GM23338 (cell line): ENCODE results near the gene CNIH3. TPM values are rescaled to one million over a fixed set of nuclear protein-coding genes. Genes with fewer than 3 reads are reported as not detected.

Experiments
- ATAC-seq: fragments of 200-7000 bp; cut with Tn5 transposase; 3 replicates; pipeline ENCODE4 v1.9.1; 2020
- DNase-seq: peaks from one replicate; pipeline ENCODE4 v3.0.0-alpha.2; 2015; ENCODE audit warnings: low spot score
- H2AFZ ChIP-seq: fragments of 200-600 bp; sonication (generic); 2 replicates; pipeline ENCODE4 v1.8.0; 2016; ENCODE audit warnings: antibody characterized with exemption, mild to moderate bottlenecking, moderate library complexity
- H3F3A ChIP-seq: fragments of 200-600 bp; sonication (generic); replicated peaks from 2 replicates; pipeline ENCODE4 v1.8.0; 2017; ENCODE audit warnings: antibody characterized with exemption, mixed run types, low read depth
- H3K27ac ChIP-seq: fragments of 200-600 bp; sonication (generic); 2 replicates; pipeline ENCODE4 v1.6.1; 2016; ENCODE audit warnings: low read depth
- H3K27me3 ChIP-seq: fragments of 200-600 bp; sonication (generic); 2 replicates; pipeline ENCODE4 v1.8.0; 2016; ENCODE audit warnings: mild to moderate bottlenecking, mixed run types, moderate library complexity; ENCODE audit not compliant: insufficient read depth
- H3K36me3 ChIP-seq: fragments of 200-600 bp; sonication (generic); 2 replicates; pipeline ENCODE4 v1.8.0; 2016; ENCODE audit warnings: mild to moderate bottlenecking; ENCODE audit not compliant: insufficient read depth
- H3K4me1 ChIP-seq: fragments of 200-600 bp; sonication (generic); 2 replicates; pipeline ENCODE4 v1.8.0; 2016; ENCODE audit warnings: mild to moderate bottlenecking, moderate library complexity; ENCODE audit not compliant: insufficient read depth
- H3K4me2 ChIP-seq: fragments of 200-600 bp; sonication (generic); 2 replicates; pipeline ENCODE4 v1.7.1; 2017; ENCODE audit warnings: mixed run types
- H3K4me3 ChIP-seq: fragments of 200-600 bp; sonication (generic); 2 replicates; pipeline ENCODE4 v1.6.1; 2016; ENCODE audit warnings: mixed run types
- H3K79me2 ChIP-seq: fragments of 200-600 bp; sonication (generic); replicated peaks from 2 replicates; pipeline ENCODE4 v1.8.0; 2017; ENCODE audit warnings: mild to moderate bottlenecking; ENCODE audit not compliant: insufficient read depth
- H3K9me2 ChIP-seq: fragments of 200-600 bp; sonication (generic); 2 replicates; pipeline ENCODE4 v1.8.0; 2017; ENCODE audit not compliant: insufficient read depth
- H4K20me1 ChIP-seq: fragments of 200-600 bp; sonication (generic); replicated peaks from 2 replicates; pipeline ENCODE4 v1.8.0; 2017; ENCODE audit warnings: mild to moderate bottlenecking; ENCODE audit not compliant: insufficient read depth
- H3K27ac Mint-ChIP-seq: 2 replicates; pipeline ENCODE4 v1.8.0; 2020; ENCODE audit warnings: inconsistent platforms, mild to moderate bottlenecking, moderate library complexity, mixed read lengths
- H3K27me3 Mint-ChIP-seq: 3 replicates; pipeline ENCODE4 v1.8.0; 2022; ENCODE audit warnings: low read depth, mild to moderate bottlenecking, moderate library complexity, mixed read lengths, inconsistent platforms; ENCODE audit not compliant: insufficient read depth, poor library complexity
- H3K36me3 Mint-ChIP-seq: 3 replicates; pipeline ENCODE4 v1.8.0; 2021; ENCODE audit warnings: low read depth, mild to moderate bottlenecking, inconsistent platforms, moderate library complexity, mixed read lengths
- H3K4me1 Mint-ChIP-seq: 3 replicates; pipeline ENCODE4 v1.8.0; 2020; ENCODE audit warnings: mild to moderate bottlenecking, inconsistent platforms, mixed read lengths
- H3K4me3 Mint-ChIP-seq: 3 replicates; pipeline ENCODE4 v1.8.0; 2021; ENCODE audit warnings: moderate library complexity, mild to moderate bottlenecking, inconsistent platforms, mixed read lengths
- H3K9me3 Mint-ChIP-seq: 3 replicates; pipeline ENCODE4 v1.8.0; 2020; ENCODE audit warnings: moderate library complexity, mild to moderate bottlenecking, inconsistent platforms, mixed read lengths
- EZH2 ChIP-seq: fragments of 200-600 bp; sonication (generic); IDR thresholded peaks from one replicate; pipeline ENCODE4 v1.8.0; 2017; ENCODE audit warnings: antibody characterized with exemption, mild to moderate bottlenecking, low read depth; ENCODE audit not compliant: unreplicated experiment
- EZH2phosphoT487 ChIP-seq: fragments of 200-600 bp; sonication (generic); IDR thresholded peaks from one replicate; pipeline ENCODE4 v1.8.1; 2018; ENCODE audit warnings: antibody characterized with exemption; ENCODE audit not compliant: unreplicated experiment
- NANOG ChIP-seq: IDR thresholded peaks from 2 replicates; pipeline ENCODE4 v1.6.1; 2016; ENCODE audit warnings: antibody characterized with exemption, borderline replicate concordance
- POLR2AphosphoS5 ChIP-seq: IDR thresholded peaks from 2 replicates; pipeline ENCODE4 v1.6.1; 2016; ENCODE audit warnings: antibody characterized with exemption, low read depth
- STAT1 ChIP-seq: IDR thresholded peaks from one replicate; pipeline ENCODE4 v1.6.1; 2016; ENCODE audit warnings: antibody characterized with exemption; ENCODE audit not compliant: unreplicated experiment
- ZNF114 ChIP-seq: fragments of 250-450 bp; sonication (Bioruptor Pico); IDR thresholded peaks from 2 replicates; pipeline ENCODE4 v1.5.0; 2020; ENCODE audit warnings: mild to moderate bottlenecking, moderate library complexity
- ZNF331 ChIP-seq: fragments of 250-450 bp; sonication (Bioruptor Pico); IDR thresholded peaks from 2 replicates; pipeline ENCODE4 v1.5.0; 2020; ENCODE audit warnings: low read depth, mild to moderate bottlenecking, moderate library complexity
- polyA plus RNA-seq: library from polyadenylated mRNA; unstranded; fragments of >200 nt; fragmentation: Nextera tagmentation; extraction: Ambion mirVana; gene quantifications from 2 replicates; pipeline ENCODE4 v1.2.1, GENCODE V29; 2016
- total RNA-seq: library from RNA; depleted of rRNA; stranded (reverse); fragments of >200 nt; shearing (Covaris generic); gene quantifications from 2 replicates; pipeline ENCODE4 v1.2.3, GENCODE V29; 2014
- TF ChIP-seq, protein P1 (sequence below): IDR thresholded peaks from one replicate; pipeline ENCODE4 v1.6.1; 2018; ENCODE audit warnings: antibody characterized with exemption; ENCODE audit not compliant: unreplicated experiment
- TF ChIP-seq, protein P2 (sequence below): fragments of 250-450 bp; sonication (Bioruptor Pico); IDR thresholded peaks from 2 replicates; pipeline ENCODE4 v1.5.0; 2020; ENCODE audit warnings: mild to moderate bottlenecking, moderate library complexity

Gene CNIH3
- total and polyA plus RNA-seq, 2 experiments from 2014 or later = 3.6 to 5.1 TPM

DNA sequence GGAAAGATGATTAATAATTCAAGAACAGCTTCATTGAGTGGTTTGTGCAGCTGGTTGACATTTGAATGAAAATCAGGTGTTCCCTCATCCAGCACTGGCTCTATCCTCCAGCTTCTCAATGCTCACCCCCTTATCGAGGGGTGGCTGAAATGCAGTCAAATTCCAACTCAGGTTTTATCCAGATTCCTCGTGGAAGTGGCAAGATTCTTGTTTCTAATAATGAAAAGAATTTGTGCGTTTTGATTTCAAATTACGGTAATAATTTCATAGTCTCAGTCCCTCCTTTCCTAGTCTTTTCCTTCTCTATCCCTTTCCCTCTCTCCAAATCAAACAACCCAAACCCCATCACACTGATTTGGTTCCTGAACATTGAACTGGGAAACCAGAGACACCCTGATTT, 3.1 kb downstream of the CNIH3 start (continued):
- TF ChIP-seq, protein P1, sequence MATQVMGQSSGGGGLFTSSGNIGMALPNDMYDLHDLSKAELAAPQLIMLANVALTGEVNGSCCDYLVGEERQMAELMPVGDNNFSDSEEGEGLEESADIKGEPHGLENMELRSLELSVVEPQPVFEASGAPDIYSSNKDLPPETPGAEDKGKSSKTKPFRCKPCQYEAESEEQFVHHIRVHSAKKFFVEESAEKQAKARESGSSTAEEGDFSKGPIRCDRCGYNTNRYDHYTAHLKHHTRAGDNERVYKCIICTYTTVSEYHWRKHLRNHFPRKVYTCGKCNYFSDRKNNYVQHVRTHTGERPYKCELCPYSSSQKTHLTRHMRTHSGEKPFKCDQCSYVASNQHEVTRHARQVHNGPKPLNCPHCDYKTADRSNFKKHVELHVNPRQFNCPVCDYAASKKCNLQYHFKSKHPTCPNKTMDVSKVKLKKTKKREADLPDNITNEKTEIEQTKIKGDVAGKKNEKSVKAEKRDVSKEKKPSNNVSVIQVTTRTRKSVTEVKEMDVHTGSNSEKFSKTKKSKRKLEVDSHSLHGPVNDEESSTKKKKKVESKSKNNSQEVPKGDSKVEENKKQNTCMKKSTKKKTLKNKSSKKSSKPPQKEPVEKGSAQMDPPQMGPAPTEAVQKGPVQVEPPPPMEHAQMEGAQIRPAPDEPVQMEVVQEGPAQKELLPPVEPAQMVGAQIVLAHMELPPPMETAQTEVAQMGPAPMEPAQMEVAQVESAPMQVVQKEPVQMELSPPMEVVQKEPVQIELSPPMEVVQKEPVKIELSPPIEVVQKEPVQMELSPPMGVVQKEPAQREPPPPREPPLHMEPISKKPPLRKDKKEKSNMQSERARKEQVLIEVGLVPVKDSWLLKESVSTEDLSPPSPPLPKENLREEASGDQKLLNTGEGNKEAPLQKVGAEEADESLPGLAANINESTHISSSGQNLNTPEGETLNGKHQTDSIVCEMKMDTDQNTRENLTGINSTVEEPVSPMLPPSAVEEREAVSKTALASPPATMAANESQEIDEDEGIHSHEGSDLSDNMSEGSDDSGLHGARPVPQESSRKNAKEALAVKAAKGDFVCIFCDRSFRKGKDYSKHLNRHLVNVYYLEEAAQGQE = no peak
- no peak for TF ChIP-seq EZH2
- no peak for TF ChIP-seq NANOG
- TF ChIP-seq STAT1 = no peak

DNA sequence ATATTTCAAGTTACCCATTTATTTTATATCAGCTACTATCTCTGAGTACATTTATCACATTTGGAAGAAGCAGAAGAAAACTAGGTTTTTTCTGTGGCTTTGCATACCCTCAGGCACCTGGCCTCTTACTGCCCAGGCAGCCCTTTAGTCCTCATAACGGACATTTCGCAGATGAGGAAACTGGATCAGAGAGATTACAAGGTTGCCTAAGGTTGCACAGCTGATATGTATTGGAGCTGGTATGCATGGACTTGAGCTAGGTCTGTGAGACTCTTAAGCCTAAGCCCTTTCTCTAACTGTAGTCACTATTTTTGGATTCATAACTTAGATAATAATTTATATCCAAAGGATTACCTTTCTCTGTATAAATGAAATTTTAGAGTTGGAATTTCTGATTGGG, 4.0 kb downstream of the CNIH3 start:
- Histone ChIP-seq H4K20me1 (peaks cover 7% of the 10 kb centered on the region; the same call in 1 of the 2 replicates), H2AFZ (no peak overlapping the region), H3K9me2 (no peaks in the 10 kb centered on the region; the same call in 1 of the 2 replicates), H3K79me2 (peaks cover 3% of the 10 kb centered on the region; the same call in 1 of the 2 replicates), H3K27me3 (peaks cover 58% of the 10 kb centered on the region), H3K36me3 (0 out of 2 replicates have a peak, but pooled peaks cover 2% of the 10 kb centered on the region), H3K4me1 (peaks cover 17% of the 10 kb centered on the region), H3K27ac (no peak overlapping the region), H3K4me2 (no peak overlapping the region), H3F3A (peaks cover 19% of the 10 kb centered on the region; the same call in 1 of the 2 replicates), H3K4me3 (no peak overlapping the region)
- Mint-ChIP-seq H3K27ac (no peak overlapping the region), H3K4me3 (no peak overlapping the region), H3K4me1 (peaks cover 15% of the 10 kb centered on the region), H3K27me3 (peaks cover 47% of the 10 kb centered on the region), H3K36me3 (peaks cover 14% of the 10 kb centered on the region), H3K9me3 (peaks cover 19% of the 10 kb centered on the region)
- DNase-seq (no peak), ATAC-seq (no peak)
- no peak for TF ChIP-seq EZH2
- TF ChIP-seq, protein P2, sequence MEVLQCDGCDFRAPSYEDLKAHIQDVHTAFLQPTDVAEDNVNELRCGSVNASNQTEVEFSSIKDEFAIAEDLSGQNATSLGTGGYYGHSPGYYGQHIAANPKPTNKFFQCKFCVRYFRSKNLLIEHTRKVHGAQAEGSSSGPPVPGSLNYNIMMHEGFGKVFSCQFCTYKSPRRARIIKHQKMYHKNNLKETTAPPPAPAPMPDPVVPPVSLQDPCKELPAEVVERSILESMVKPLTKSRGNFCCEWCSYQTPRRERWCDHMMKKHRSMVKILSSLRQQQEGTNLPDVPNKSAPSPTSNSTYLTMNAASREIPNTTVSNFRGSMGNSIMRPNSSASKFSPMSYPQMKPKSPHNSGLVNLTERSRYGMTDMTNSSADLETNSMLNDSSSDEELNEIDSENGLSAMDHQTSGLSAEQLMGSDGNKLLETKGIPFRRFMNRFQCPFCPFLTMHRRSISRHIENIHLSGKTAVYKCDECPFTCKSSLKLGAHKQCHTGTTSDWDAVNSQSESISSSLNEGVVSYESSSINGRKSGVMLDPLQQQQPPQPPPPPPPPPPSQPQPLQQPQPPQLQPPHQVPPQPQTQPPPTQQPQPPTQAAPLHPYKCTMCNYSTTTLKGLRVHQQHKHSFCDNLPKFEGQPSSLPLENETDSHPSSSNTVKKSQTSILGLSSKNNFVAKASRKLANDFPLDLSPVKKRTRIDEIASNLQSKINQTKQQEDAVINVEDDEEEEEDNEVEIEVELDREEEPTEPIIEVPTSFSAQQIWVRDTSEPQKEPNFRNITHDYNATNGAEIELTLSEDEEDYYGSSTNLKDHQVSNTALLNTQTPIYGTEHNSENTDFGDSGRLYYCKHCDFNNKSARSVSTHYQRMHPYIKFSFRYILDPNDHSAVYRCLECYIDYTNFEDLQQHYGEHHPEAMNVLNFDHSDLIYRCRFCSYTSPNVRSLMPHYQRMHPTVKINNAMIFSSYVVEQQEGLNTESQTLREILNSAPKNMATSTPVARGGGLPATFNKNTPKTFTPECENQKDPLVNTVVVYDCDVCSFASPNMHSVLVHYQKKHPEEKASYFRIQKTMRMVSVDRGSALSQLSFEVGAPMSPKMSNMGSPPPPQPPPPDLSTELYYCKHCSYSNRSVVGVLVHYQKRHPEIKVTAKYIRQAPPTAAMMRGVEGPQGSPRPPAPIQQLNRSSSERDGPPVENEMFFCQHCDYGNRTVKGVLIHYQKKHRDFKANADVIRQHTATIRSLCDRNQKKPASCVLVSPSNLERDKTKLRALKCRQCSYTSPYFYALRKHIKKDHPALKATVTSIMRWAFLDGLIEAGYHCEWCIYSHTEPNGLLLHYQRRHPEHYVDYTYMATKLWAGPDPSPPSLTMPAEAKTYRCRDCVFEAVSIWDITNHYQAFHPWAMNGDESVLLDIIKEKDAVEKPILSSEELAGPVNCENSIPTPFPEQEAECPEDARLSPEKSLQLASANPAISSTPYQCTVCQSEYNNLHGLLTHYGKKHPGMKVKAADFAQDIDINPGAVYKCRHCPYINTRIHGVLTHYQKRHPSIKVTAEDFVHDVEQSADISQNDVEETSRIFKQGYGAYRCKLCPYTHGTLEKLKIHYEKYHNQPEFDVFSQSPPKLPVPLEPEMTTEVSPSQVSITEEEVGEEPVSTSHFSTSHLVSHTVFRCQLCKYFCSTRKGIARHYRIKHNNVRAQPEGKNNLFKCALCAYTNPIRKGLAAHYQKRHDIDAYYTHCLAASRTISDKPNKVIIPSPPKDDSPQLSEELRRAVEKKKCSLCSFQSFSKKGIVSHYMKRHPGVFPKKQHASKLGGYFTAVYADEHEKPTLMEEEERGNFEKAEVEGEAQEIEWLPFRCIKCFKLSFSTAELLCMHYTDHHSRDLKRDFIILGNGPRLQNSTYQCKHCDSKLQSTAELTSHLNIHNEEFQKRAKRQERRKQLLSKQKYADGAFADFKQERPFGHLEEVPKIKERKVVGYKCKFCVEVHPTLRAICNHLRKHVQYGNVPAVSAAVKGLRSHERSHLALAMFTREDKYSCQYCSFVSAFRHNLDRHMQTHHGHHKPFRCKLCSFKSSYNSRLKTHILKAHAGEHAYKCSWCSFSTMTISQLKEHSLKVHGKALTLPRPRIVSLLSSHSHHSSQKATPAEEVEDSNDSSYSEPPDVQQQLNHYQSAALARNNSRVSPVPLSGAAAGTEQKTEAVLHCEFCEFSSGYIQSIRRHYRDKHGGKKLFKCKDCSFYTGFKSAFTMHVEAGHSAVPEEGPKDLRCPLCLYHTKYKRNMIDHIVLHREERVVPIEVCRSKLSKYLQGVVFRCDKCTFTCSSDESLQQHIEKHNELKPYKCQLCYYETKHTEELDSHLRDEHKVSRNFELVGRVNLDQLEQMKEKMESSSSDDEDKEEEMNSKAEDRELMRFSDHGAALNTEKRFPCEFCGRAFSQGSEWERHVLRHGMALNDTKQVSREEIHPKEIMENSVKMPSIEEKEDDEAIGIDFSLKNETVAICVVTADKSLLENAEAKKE = no peak
- no peak for TF ChIP-seq POLR2AphosphoS5
- TF ChIP-seq STAT1 = no peak
- TF ChIP-seq EZH2phosphoT487 = no peak
- no peak for TF ChIP-seq ZNF331 (CRISPR knock-in tag)
- TF ChIP-seq, protein P1 = no peak
- TF ChIP-seq ZNF114 = no peak
